ENCODE measurements around the gene AP1S2. TPM values are rescaled to one million over a fixed set of nuclear protein-coding genes. Genes with fewer than 3 reads are reported as not detected.

The AP1S2 gene
- total and polyA plus RNA-seq, 9 of the 15 experiments (the other 6 are each of a cell fraction or from before 2014, with no cell fraction given): 11.1 to 64.2 (median 25.8) TPM

- no peak for TF ChIP-seq HOMEZ (CRISPR knock-in tag; IDR thresholded peaks at IDR 0.05)
- no peak for TF ChIP-seq ZNF253 (CRISPR knock-in tag; conservative IDR thresholded peaks at IDR 0.05)
- 0 out of 2 replicates have a peak, but pooled peaks have one; percentile 12 for TF ChIP-seq PKNOX1 (IDR thresholded peaks at IDR 0.05)
- peak; percentile 87; the same call in 1 of the 2 replicates for TF ChIP-seq TOE1 (IDR thresholded peaks at IDR 0.05; ENCODE audit: borderline replicate concordance)
- no peak for TF ChIP-seq TOE1 (CRISPR knock-in tag; IDR thresholded peaks at IDR 0.05; ENCODE audit: borderline replicate concordance, low read depth)
- no peak for TF ChIP-seq HBP1 (CRISPR knock-in tag; IDR thresholded peaks at IDR 0.05)
- TF ChIP-seq ZNF589 (CRISPR knock-in tag; IDR thresholded peaks at IDR 0.05; ENCODE audit: low read depth): no peak
- no peak for TF ChIP-seq SLC30A9 (CRISPR knock-in tag; IDR thresholded peaks at IDR 0.05)
- TF ChIP-seq ZNF431 (CRISPR knock-in tag; IDR thresholded peaks at IDR 0.05): no peak
- TF ChIP-seq FOXK2 (conservative IDR thresholded peaks at IDR 0.05 in 1 of 2, IDR thresholded peaks at IDR 0.05 in 1 of 2; ENCODE audit: low read depth in 2 of 2): no peak
- peak; percentile 24; the same call in 1 of the 2 replicates for TF ChIP-seq SOX6 (IDR thresholded peaks at IDR 0.05)
- TF ChIP-seq HINFP (tag; conservative IDR thresholded peaks at IDR 0.05; ENCODE audit: low read depth): no peak
- no peak for TF ChIP-seq THRAP3 (IDR thresholded peaks at IDR 0.05; ENCODE audit: borderline replicate concordance)
Observed at GRCh38 chrX:15854712-15855567, at the start of gene AP1S2 (continued).
